ENCODE results near the gene BCOR. TPM values are rescaled to one million over a fixed set of nuclear protein-coding genes. Genes with fewer than 3 reads are reported as not detected.

BCOR gene
- total RNA-seq, 1 experiment from 2014 or later, result 21.8 TPM

DNA sequence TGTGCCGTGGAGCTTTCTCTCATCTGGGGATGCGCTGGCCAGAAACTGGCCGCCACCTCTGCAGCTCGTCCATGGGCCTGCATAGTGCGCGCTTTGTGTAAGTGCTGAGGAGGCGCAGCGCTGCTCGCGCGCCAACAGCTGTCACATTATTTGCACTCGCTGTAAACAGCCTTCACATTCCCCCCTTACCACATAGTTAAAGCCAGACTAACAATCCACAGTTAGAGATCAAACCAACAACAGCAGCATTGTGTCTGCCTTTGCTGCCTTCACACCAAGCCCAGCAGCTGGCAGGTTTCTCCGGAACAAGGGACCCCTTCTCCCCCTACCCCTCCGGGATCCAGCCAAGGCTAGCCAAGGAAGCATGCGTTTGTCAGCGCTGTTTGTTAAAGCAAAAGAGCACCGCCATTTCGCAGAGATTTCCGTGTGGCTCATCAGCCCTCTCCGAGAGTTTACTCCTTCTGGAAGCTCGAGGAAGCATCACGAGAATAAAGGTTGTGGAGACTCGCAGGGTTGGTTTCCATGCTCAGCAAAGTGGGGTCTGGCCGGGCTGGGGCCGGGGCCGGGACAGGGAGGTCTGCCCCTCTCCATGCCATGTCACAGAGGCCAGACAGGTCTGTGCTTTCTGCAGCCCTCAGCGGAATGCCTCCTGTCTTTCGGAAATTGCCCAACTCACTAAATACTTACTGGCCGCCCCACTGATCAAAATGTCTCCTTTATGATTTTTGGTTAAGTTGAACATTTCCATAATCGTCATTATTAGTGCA is 11.0 kb downstream of the BCOR start:
- Histone ChIP-seq H3K4me1 (ENCODE audit: insufficient read depth, low read length) (peaks cover 51% of the 10 kb centered on the region), H4K20me1 (ENCODE audit: low read length) (peaks cover 13% of the 10 kb centered on the region; the same call in 1 of the 2 replicates), H3K4me3 (ENCODE audit: low read length) (no peak overlapping the region), H3K9ac (ENCODE audit: low read length) (no peak overlapping the region), H3K79me2 (ENCODE audit: low read length) (peaks cover 96% of the 10 kb centered on the region), H3K27ac (ENCODE audit: low read length) (no peak overlapping the region), H2AFZ (ENCODE audit: low read length) (no peak overlapping the region), H3K9me2 (replicated peaks; ENCODE audit: low read length) (no peaks in the 10 kb centered on the region), H3K9me3 (ENCODE audit: low read length) (no peaks in the 10 kb centered on the region), H3K4me2 (ENCODE audit: low read length) (no peak overlapping the region), H3K36me3 (ENCODE audit: low read depth, low read length) (no peaks in the 10 kb centered on the region), H3F3A (ENCODE audit: low read length, unreplicated experiment) (no peaks in the 10 kb centered on the region), H3K27me3 (ENCODE audit: low read length) (no peaks in the 10 kb centered on the region)
- ChIA-PET CTCF (no interaction called here), POLR2A (ENCODE audit: unreplicated experiment) (no interaction called here)
- ATAC-seq (no peak), DNase-seq (no peak)
- intact Hi-C loops (cut with micrococcal nuclease), result no loop called here
- BruUV-seq (replicated peaks), result no TSS peak
- TF ChIP-seq EZH2phosphoT487 (IDR thresholded peaks at IDR 0.05; ENCODE audit: borderline replicate concordance, low read length) (no peak), EZH2 (IDR thresholded peaks at IDR 0.05; ENCODE audit: low read length, unreplicated experiment) (no peak)
- TF ChIP-seq, protein P1, sequence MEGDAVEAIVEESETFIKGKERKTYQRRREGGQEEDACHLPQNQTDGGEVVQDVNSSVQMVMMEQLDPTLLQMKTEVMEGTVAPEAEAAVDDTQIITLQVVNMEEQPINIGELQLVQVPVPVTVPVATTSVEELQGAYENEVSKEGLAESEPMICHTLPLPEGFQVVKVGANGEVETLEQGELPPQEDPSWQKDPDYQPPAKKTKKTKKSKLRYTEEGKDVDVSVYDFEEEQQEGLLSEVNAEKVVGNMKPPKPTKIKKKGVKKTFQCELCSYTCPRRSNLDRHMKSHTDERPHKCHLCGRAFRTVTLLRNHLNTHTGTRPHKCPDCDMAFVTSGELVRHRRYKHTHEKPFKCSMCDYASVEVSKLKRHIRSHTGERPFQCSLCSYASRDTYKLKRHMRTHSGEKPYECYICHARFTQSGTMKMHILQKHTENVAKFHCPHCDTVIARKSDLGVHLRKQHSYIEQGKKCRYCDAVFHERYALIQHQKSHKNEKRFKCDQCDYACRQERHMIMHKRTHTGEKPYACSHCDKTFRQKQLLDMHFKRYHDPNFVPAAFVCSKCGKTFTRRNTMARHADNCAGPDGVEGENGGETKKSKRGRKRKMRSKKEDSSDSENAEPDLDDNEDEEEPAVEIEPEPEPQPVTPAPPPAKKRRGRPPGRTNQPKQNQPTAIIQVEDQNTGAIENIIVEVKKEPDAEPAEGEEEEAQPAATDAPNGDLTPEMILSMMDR (conservative IDR thresholded peaks at IDR 0.05; ENCODE audit: low read depth, low read length), result no peak

DNA sequence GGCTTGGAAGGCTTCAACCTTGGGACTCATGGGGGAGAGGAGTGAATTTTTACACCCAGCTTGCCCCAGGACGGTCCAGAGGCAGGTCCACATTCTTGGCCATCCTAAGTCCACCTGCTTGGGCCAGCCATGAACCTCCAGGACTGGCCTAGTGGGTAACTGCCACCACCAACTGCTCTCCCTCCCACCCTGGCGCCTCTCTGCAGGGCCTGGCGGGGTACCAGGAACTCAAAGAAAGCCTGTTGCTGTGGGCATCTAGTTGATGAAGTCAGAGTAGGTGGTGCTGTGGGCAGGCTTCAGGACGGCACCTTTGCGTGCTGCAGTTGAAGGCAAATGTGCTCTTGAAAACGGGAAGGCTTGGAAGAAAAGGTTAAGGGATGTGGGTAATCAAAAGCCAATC is 12.0 kb downstream of the BCOR start:
- Histone ChIP-seq H3K36me3 (ENCODE audit: low read depth, low read length) (no peaks in the 10 kb centered on the region), H3F3A (ENCODE audit: low read length, unreplicated experiment) (no peaks in the 10 kb centered on the region), H4K20me1 (ENCODE audit: low read length) (peaks cover 13% of the 10 kb centered on the region; the same call in 1 of the 2 replicates), H3K27me3 (ENCODE audit: low read length) (no peaks in the 10 kb centered on the region), H3K9me2 (replicated peaks; ENCODE audit: low read length) (no peaks in the 10 kb centered on the region), H3K4me3 (ENCODE audit: low read length) (peak overlapping the region; percentile 74; the same call in 1 of the 2 replicates), H3K79me2 (ENCODE audit: low read length) (peaks cover 96% of the 10 kb centered on the region), H2AFZ (ENCODE audit: low read length) (no peak overlapping the region), H3K27ac (ENCODE audit: low read length) (peak overlapping the region; percentile 67), H3K4me1 (ENCODE audit: insufficient read depth, low read length) (peaks cover 41% of the 10 kb centered on the region), H3K4me2 (ENCODE audit: low read length) (peak overlapping the region; percentile 100), H3K9ac (ENCODE audit: low read length) (no peak overlapping the region), H3K9me3 (ENCODE audit: low read length) (no peaks in the 10 kb centered on the region)
- ATAC-seq (no peak), DNase-seq (no peak)
- POLR2A ChIA-PET (ENCODE audit: unreplicated experiment), result interaction anchor here (0.6 kb wide), 2 partner anchors 15 to 495 kb away, joined by 3 to 4 read pairs; no protein-coding TSS in a partner anchor
- no TSS peak for BruUV-seq (replicated peaks)
- intact Hi-C loops (cut with micrococcal nuclease), result no loop called here
- CTCF ChIA-PET, result no interaction called here
- TF ChIP-seq, protein P1 (conservative IDR thresholded peaks at IDR 0.05; ENCODE audit: low read depth, low read length), result no peak
- TF ChIP-seq EZH2 (IDR thresholded peaks at IDR 0.05; ENCODE audit: low read length, unreplicated experiment) (no peak), EZH2phosphoT487 (IDR thresholded peaks at IDR 0.05; ENCODE audit: borderline replicate concordance, low read length) (no peak)

DNA sequence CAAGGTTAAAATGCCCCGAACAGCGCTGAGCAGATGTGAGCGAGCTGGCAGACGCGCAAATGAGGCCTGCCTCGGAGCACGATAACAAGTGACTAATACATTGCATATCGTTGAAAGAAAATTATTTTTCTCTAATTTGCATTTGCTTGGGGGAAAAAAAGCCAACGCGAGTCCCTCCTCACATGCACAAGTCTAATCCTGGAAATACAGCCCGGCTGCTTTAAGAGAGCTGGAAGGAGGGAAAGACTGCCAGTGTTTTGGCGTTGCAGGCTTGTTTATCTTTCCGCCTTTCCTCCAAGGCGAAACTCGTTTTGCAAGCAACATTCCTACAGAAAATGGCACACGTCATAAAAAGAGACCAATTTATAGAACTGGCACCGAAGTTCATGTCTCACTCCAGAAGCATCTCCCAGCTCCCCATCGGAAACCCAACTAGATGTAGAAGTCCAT is 12.6 kb downstream of the BCOR start:
- ChIA-PET POLR2A (ENCODE audit: unreplicated experiment) (interaction anchor here (0.5 to 0.6 kb wide), 4 partner anchors 13 to 495 kb away, joined by 3 to 7 read pairs (median 4); no protein-coding TSS in a partner anchor), CTCF (interaction anchor here (0.6 kb wide), 2 partner anchors 66 to 70 kb away, joined by 4 to 7 read pairs; no protein-coding TSS in a partner anchor)
- no peaks in the 10 kb centered on the region for H3K9me2 ChIP-seq (replicated peaks; ENCODE audit: low read length)
- intact Hi-C loops (cut with micrococcal nuclease), result no loop called here
- BruUV-seq (replicated peaks), result no TSS peak
- peak overlapping the region; percentile 29; the same call in 1 of the 2 replicates for H3K9ac ChIP-seq (ENCODE audit: low read length)
- no peaks in the 10 kb centered on the region for H3K9me3 ChIP-seq (ENCODE audit: low read length)
- H3K36me3 ChIP-seq (ENCODE audit: low read depth, low read length), result no peaks in the 10 kb centered on the region
- no peaks in the 10 kb centered on the region for H3F3A ChIP-seq (ENCODE audit: low read length, unreplicated experiment)
- no peaks in the 10 kb centered on the region for H3K27me3 ChIP-seq (ENCODE audit: low read length)
- H3K27ac ChIP-seq (ENCODE audit: low read length), result peak overlapping the region; percentile 67
- H3K4me1 ChIP-seq (ENCODE audit: insufficient read depth, low read length), result peaks cover 39% of the 10 kb centered on the region
- H3K79me2 ChIP-seq (ENCODE audit: low read length), result peaks cover 97% of the 10 kb centered on the region
- peak; percentile 52 for ATAC-seq
- H4K20me1 ChIP-seq (ENCODE audit: low read length), result peaks cover 13% of the 10 kb centered on the region; the same call in 1 of the 2 replicates
- H3K4me2 ChIP-seq (ENCODE audit: low read length), result peak overlapping the region; percentile 100
- peak overlapping the region; percentile 74 for H3K4me3 ChIP-seq (ENCODE audit: low read length)
- no peak overlapping the region for H2AFZ ChIP-seq (ENCODE audit: low read length)
- TF ChIP-seq, protein P1 (conservative IDR thresholded peaks at IDR 0.05; ENCODE audit: low read depth, low read length), result no peak
- TF ChIP-seq EZH2 (IDR thresholded peaks at IDR 0.05; ENCODE audit: low read length, unreplicated experiment), result no peak
- no peak for TF ChIP-seq EZH2phosphoT487 (IDR thresholded peaks at IDR 0.05; ENCODE audit: borderline replicate concordance, low read length)
- peak; percentile 90 for DNase-seq
